ENCODE measurements around the gene IRX5.

GRCh38 chr16:54921206-54921824, 9.3 kb upstream of the IRX5 start:
- TF ChIP-seq, protein P1, sequence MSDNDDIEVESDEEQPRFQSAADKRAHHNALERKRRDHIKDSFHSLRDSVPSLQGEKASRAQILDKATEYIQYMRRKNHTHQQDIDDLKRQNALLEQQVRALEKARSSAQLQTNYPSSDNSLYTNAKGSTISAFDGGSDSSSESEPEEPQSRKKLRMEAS (IDR thresholded peaks at IDR 0.05): no peak
- no peak for TF ChIP-seq TAF1 (IDR thresholded peaks at IDR 0.05; ENCODE audit: low read depth)
- TF ChIP-seq EP300 (IDR thresholded peaks at IDR 0.05; ENCODE audit: borderline replicate concordance): no peak
- no peak for TF ChIP-seq YY1 (IDR thresholded peaks at IDR 0.05; ENCODE audit: low read depth)
- no peak for TF ChIP-seq FOXM1 (IDR thresholded peaks at IDR 0.05; ENCODE audit: borderline replicate concordance, low read depth)
- TF ChIP-seq ZBTB7A (IDR thresholded peaks at IDR 0.05; ENCODE audit: low read depth): no peak

Data from Ishikawa (cell line).